Fibroblast of pulmonary artery (primary cell): ENCODE data around the gene ANGPTL7.
A peak's percentile ranks its signal among the peaks of the same experiment; 100 is the strongest.

Source experiments
- DNase-seq: peaks from one replicate; pipeline ENCODE4 v3.0.0-alpha.2; 2010; ENCODE audit warnings: low read depth
- H3K4me3 ChIP-seq: replicated peaks from 2 replicates; pipeline ENCODE4 v1.5.1; 2011; ENCODE audit warnings: low read depth, mild to moderate bottlenecking, control low read depth, low read length, moderate library complexity
- TF ChIP-seq, protein P1 (sequence below): IDR thresholded peaks from 2 replicates; pipeline ENCODE4 v1.5.1; 2011; ENCODE audit warnings: mild to moderate bottlenecking, control low read depth, low read length, inconsistent platforms; ENCODE audit errors: missing control alignments

The ANGPTL7 gene

DNA sequence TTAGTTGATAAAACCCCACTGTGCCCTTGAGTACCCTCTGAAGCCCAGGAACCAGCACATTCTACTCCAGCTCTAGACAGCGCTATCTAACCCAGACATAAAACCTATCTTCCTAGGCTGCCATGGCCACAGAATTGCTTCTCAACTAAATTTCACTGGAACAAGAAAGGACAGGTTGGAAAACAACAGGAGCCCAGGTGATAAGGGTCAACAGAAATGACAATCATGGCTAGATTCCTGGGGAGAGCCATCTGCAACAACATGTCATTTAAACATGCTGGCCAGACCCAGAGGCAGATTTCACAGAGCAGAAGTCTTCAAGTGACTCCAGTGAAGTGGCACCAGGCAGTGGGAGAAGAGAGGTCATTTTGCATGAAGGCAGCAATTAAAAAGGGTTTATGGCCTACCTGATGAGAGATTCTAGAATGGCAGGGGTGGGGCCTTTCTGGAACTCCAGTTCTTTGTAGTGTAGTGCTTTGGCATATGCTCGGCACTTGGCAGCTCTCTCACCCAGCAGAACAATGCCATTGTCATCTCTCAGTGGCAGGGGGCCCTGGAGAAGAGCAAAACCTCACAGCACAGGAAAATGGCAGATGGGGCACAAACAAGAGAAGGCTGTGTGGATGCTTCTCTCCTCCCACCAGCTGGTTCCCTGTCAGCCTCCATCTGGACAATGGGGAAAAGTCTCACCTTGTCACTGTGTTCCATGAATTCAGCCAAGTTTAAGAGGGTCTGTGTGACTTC, 9.9 kb downstream of the ANGPTL7 start:
- DNase-seq: no peak
- H3K4me3 ChIP-seq: no peak overlapping the region
- TF ChIP-seq, protein P1, sequence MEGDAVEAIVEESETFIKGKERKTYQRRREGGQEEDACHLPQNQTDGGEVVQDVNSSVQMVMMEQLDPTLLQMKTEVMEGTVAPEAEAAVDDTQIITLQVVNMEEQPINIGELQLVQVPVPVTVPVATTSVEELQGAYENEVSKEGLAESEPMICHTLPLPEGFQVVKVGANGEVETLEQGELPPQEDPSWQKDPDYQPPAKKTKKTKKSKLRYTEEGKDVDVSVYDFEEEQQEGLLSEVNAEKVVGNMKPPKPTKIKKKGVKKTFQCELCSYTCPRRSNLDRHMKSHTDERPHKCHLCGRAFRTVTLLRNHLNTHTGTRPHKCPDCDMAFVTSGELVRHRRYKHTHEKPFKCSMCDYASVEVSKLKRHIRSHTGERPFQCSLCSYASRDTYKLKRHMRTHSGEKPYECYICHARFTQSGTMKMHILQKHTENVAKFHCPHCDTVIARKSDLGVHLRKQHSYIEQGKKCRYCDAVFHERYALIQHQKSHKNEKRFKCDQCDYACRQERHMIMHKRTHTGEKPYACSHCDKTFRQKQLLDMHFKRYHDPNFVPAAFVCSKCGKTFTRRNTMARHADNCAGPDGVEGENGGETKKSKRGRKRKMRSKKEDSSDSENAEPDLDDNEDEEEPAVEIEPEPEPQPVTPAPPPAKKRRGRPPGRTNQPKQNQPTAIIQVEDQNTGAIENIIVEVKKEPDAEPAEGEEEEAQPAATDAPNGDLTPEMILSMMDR: no peak

- no peak overlapping the region for H3K4me3 ChIP-seq
- no peak for DNase-seq
- TF ChIP-seq, protein P1: no peak
These were observed 15.4 kb downstream of the ANGPTL7 start for GRCh38 chr1:11204396-11205190.

DNA sequence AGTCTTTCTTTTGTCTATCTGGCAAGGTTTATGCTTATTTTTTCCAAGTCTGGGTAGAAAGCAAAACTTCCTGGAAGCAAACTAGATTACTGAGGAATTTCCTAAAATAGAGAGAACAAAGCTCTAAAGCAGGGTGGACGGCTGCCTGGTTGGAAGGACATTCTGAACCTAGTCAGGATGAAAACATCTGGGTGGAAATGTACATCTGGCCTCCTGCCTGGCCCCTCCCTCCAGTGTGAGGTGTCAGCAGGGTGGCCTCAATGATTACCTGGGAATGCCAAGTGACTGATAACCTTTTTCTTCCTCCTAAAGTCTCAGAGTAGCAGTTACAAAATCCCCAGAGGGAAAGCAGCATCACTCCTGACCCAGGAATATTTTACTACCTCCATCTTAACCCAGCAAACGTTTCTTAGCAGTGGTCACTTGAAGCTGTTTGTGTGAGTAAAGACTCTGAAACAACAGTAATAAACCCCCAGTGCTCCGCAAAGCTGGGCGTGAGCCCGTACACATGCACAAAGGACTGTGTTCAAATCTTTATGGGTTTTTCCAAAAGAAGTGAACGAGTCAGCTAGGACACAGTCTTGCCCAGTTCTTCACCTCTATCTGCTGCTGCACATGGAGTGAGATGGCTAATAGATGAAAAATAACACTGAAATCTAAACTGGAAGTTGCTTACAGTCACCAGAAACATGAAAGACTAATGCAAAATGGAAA, 18.9 kb downstream of the ANGPTL7 start:
- peak; percentile 14 for DNase-seq
- TF ChIP-seq, protein P1: no peak
- H3K4me3 ChIP-seq: no peak overlapping the region

GRCh38 chr1:11211461-11211860, 22.3 kb downstream of the ANGPTL7 start:
- H3K4me3 ChIP-seq: no peak overlapping the region

DNA sequence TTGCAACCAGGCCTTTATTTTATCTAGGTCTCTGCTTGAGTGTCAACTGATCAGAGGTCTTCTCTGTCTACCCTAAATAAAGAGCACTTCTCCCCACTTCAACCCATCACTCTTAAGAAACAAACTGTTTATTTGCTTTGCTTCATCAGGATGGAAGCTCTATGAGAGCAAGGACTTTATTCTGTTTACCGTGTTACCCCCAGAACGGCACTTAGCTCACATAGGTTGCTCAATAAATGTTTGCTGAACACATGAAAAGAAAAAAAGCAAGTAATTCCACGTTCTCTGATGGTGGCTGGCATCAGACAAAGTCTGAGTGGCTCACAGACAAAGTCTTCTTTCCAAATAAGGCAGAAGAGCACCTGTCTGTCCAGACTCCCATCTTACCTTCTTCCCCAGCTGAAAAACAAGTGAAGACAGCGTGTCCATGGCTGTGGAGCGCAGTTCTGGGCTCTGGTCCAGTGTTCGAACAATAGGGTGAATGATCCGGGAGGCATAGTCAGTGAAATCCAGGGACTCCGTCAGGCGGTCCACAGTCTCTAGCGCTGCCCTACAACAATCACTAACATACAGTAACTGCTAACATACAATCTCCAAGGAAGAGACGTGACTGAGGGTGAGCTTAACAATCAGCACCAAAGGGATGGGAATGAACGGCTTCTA, 22.9 kb downstream of the ANGPTL7 start:
- no peak overlapping the region for H3K4me3 ChIP-seq
- TF ChIP-seq, protein P1: no peak

More at GRCh38 chr1:11211461-11211860, 22.3 kb downstream of the ANGPTL7 start:
- TF ChIP-seq, protein P1: no peak
- no peak for DNase-seq

GRCh38 chr1:11214698-11215380, 25.7 kb downstream of the ANGPTL7 start:
- TF ChIP-seq, protein P1: no peak
- no peak overlapping the region for H3K4me3 ChIP-seq
- no peak for DNase-seq

More for the DNA sequence above, 22.9 kb downstream of the ANGPTL7 start:
- no peak for DNase-seq
